HepG2 (cell line): ENCODE results near the gene BCL2L1. TPM values are rescaled to one million over a fixed set of nuclear protein-coding genes. Genes with fewer than 3 reads are reported as not detected.

Source experiments
- GATA4 ChIP-seq: sonication (generic); IDR thresholded peaks from 2 replicates; pipeline ENCODE4 v1.6.1; 2016; ENCODE audit warnings: antibody characterized with exemption, low read depth, borderline replicate concordance
- GTF3A ChIP-seq: sonication (generic); formaldehyde crosslinking; conservative IDR thresholded peaks from 2 replicates; pipeline ENCODE4 v1.4.0; 2020; ENCODE audit warnings: mild to moderate bottlenecking, missing genetic modification reagents
- KDM6A ChIP-seq: IDR thresholded peaks from 2 replicates; pipeline ENCODE4 v1.6.1; 2016; ENCODE audit warnings: low read depth
- PAX8 ChIP-seq: sonication (generic); formaldehyde crosslinking; IDR thresholded peaks from 2 replicates; pipeline ENCODE4 v1.8.0; 2022; ENCODE audit warnings: mild to moderate bottlenecking, missing genetic modification reagents, borderline replicate concordance
- POLR2A ChIP-seq, 2 experiments: IDR thresholded peaks; 2 replicates each; pipeline ENCODE4 v1.6.1; 2011; ENCODE audit warnings: low read depth in 2 of 2, low read length in 2 of 2, mild to moderate bottlenecking in 1 of 2, moderate library complexity in 1 of 2; ENCODE audit not compliant: insufficient read depth in 1 of 2
- RFXANK ChIP-seq: IDR thresholded peaks from 2 replicates; pipeline ENCODE4 v1.6.1; 2016
- SETDB1 ChIP-seq: sonication (generic); formaldehyde crosslinking; IDR thresholded peaks from 2 replicates; pipeline ENCODE4 v1.5.1; 2020; ENCODE audit warnings: missing genetic modification reagents, mild to moderate bottlenecking, borderline replicate concordance
- TP53 ChIP-seq: sonication (generic); formaldehyde crosslinking; conservative IDR thresholded peaks from 2 replicates; pipeline ENCODE4 v1.4.0; 2020; ENCODE audit warnings: missing genetic modification reagents
- ZNF180 ChIP-seq: sonication (generic); formaldehyde crosslinking; IDR thresholded peaks from 2 replicates; pipeline ENCODE4 v1.4.0; 2020; ENCODE audit warnings: low read depth, missing genetic modification reagents, borderline replicate concordance
- ZNF331 ChIP-seq: sonication (generic); formaldehyde crosslinking; IDR thresholded peaks from 2 replicates; pipeline ENCODE4 v1.4.0; 2020; ENCODE audit warnings: missing genetic modification reagents
- ZNF33A ChIP-seq: sonication (generic); formaldehyde crosslinking; IDR thresholded peaks from 2 replicates; pipeline ENCODE4 v1.5.1; 2020; ENCODE audit warnings: missing genetic modification reagents, mild to moderate bottlenecking, moderate library complexity, borderline replicate concordance
- ZNF496 ChIP-seq: sonication (generic); formaldehyde crosslinking; IDR thresholded peaks from 2 replicates; pipeline ENCODE4 v1.8.1; 2023; ENCODE audit warnings: mild to moderate bottlenecking, moderate library complexity, missing genetic modification reagents; ENCODE audit not compliant: insufficient replicate concordance
- ZNF616 ChIP-seq: sonication (generic); formaldehyde crosslinking; IDR thresholded peaks from 2 replicates; pipeline ENCODE4 v1.5.0; 2020; ENCODE audit warnings: low read depth, mild to moderate bottlenecking, missing genetic modification reagents
- ZNF619 ChIP-seq: sonication (generic); formaldehyde crosslinking; IDR thresholded peaks from 2 replicates; pipeline ENCODE4 v1.4.0; 2020; ENCODE audit warnings: mild to moderate bottlenecking, missing genetic modification reagents
- ZNF75D ChIP-seq: sonication (generic); formaldehyde crosslinking; IDR thresholded peaks from 2 replicates; pipeline ENCODE4 v1.8.1; 2023; ENCODE audit warnings: missing genetic modification reagents, mild to moderate bottlenecking, borderline replicate concordance
- polyA plus RNA-seq, 8 experiments: library from polyadenylated mRNA; depleted of rRNA in 3 of 8; stranded (reverse) in 7 of 8; unstranded in 1 of 8; fragments of >200 nt; fragmentation: Illumina TruSeq in 4 of 8; extraction: Trizol in 4 of 8; gene quantifications; 2 replicates each; pipeline versions ENCODE4 v1.2.1 to v1.2.3, GENCODE V29; 2011 to 2016; ENCODE audit warnings: low read depth in 4 of 8, missing spikeins in 1 of 8, mixed read lengths in 1 of 8; ENCODE audit not compliant: insufficient read depth in 1 of 8
- total RNA-seq, 5 experiments: library from RNA; depleted of rRNA; stranded (reverse); fragments of >200 nt; fragmentation: Illumina TruSeq; extraction: Trizol; gene quantifications; 2 replicates each; pipeline ENCODE4 v1.2.3, GENCODE V29; 2016; ENCODE audit warnings: low read depth in 1 of 5
- TF ChIP-seq, protein P1 (sequence below): sonication (generic); formaldehyde crosslinking; IDR thresholded peaks from 2 replicates; pipeline ENCODE4 v1.4.0; 2020; ENCODE audit warnings: mild to moderate bottlenecking, missing genetic modification reagents
- TF ChIP-seq, protein P2 (sequence below): sonication (generic); formaldehyde crosslinking; IDR thresholded peaks from 2 replicates; pipeline ENCODE4 v1.5.0; 2020; ENCODE audit warnings: mild to moderate bottlenecking, missing genetic modification reagents, borderline replicate concordance
- TF ChIP-seq, protein P3 (sequence below): sonication (generic); formaldehyde crosslinking; IDR thresholded peaks from 2 replicates; pipeline ENCODE4 v1.4.0; 2020; ENCODE audit warnings: missing genetic modification reagents

Gene BCL2L1
- total and polyA plus RNA-seq, 2 of the 13 experiments (the other 11 are each of a cell fraction or from before 2014, with no cell fraction given), result 164 to 258 TPM

DNA sequence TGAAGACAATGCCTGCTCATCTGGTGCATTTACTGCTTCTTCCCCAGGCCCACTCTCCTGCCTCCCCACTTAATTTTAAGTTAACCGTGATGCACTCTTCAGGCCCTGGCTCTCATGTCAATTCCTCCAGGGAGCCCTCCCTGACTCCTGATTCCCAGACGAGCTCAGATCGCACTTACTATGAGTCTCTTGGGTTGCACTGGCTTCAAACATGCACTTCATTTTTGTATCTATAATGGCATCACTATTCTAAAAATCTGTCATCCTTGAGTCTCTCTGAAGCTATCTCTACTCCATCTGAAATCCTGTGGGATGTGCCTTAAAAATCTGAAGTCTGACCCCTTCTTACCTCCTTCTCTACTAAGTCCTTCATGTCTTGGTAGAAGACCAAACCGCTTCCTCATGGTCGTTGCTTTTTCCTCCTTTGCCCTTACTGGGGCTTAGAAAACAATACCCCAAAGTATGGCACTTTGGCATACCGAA lies 60.3 kb downstream of the BCL2L1 start (continued):
- TF ChIP-seq, protein P1, sequence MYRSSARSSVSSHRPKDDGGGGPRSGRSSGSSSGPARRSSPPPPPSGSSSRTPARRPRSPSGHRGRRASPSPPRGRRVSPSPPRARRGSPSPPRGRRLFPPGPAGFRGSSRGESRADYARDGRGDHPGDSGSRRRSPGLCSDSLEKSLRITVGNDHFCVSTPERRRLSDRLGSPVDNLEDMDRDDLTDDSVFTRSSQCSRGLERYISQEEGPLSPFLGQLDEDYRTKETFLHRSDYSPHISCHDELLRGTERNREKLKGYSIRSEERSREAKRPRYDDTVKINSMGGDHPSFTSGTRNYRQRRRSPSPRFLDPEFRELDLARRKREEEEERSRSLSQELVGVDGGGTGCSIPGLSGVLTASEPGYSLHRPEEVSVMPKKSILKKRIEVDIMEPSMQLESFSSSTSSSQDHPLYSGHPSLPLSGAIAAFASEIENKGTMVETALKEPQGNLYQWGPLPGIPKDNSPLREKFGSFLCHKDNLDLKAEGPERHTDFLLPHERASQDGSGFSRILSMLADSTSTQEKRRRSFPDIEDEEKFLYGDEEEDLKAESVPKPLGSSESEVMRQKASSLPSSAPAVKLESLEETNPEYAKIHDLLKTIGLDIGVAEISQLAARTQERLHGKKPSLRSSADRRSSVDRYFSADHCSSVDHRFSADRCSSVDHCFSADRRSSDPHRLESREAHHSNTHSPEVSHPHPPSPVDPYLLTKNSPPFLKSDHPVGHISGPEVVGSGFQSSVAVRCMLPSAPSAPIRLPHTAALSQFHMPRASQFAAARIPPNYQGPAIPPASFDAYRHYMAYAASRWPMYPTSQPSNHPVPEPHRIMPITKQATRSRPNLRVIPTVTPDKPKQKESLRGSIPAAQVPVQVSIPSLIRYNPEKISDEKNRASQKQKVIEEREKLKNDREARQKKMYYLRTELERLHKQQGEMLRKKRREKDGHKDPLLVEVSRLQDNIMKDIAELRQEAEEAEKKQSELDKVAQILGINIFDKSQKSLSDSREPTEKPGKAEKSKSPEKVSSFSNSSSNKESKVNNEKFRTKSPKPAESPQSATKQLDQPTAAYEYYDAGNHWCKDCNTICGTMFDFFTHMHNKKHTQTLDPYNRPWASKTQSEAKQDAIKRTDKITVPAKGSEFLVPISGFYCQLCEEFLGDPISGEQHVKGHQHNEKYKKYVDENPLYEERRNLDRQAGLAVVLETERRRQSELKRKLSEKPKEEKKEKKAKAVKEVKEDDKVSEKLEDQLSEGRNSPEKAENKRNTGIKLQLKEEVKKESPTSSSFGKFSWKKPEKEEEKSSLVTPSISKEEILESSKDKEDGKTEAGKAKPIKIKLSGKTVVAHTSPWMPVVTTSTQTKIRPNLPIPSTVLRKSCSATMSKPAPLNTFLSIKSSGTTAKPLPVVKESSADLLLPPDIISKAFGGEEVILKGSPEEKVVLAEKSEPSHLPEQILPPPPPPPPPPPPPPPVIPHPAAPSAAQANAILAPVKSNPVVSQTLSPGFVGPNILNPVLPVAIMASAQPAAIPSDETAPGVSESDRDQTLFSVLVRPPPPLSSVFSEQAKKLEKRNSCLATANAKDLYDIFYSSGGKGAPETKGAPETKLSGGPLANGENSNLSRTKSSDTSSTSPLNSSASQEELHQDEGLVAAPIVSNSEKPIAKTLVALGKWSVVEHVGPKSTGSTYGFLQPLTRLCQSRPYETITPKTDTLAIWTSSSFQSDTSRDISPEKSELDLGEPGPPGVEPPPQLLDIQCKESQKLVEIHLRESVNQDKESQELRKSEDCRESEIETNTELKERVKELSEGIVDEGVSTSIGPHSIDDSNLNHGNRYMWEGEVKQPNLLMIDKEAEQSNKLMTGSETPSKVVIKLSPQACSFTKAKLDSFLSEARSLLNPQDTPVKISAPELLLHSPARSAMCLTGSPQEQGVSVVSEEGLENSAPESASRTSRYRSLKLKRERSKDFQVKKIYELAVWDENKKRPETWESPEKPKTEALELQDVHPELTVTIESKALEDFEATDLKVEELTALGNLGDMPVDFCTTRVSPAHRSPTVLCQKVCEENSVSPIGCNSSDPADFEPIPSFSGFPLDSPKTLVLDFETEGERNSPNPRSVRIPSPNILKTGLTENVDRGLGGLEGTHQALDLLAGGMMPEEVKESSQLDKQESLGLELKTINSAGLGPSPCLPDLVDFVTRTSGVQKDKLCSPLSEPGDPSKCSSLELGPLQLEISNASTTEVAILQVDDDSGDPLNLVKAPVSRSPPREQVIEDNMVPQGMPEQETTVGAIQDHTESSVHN (CRISPR knock-in tag), result no peak
- TF ChIP-seq ZNF496 (CRISPR knock-in tag) (no peak), GTF3A (CRISPR knock-in tag) (no peak), SETDB1 (CRISPR knock-in tag) (no peak), ZNF33A (CRISPR knock-in tag) (no peak), ZNF619 (CRISPR knock-in tag) (no peak), ZNF616 (CRISPR knock-in tag) (no peak), KDM6A (CRISPR knock-in tag) (no peak), ZNF331 (CRISPR knock-in tag) (no peak), ZNF180 (CRISPR knock-in tag) (no peak), RFXANK (no peak), ZNF75D (CRISPR knock-in tag) (no peak), POLR2A (IDR thresholded peaks at IDR 0.05; ENCODE audit: insufficient read depth in 1 of 2, low read depth in 2 of 2, low read length in 2 of 2) (peak in 1 of 2 experiments; percentile 9; a peak in 2 of 4 replicates), GATA4 (0 out of 2 replicates have a peak, but pooled peaks have one; percentile 5), TP53 (no peak), PAX8 (CRISPR knock-in tag) (no peak)
- TF ChIP-seq, protein P2, sequence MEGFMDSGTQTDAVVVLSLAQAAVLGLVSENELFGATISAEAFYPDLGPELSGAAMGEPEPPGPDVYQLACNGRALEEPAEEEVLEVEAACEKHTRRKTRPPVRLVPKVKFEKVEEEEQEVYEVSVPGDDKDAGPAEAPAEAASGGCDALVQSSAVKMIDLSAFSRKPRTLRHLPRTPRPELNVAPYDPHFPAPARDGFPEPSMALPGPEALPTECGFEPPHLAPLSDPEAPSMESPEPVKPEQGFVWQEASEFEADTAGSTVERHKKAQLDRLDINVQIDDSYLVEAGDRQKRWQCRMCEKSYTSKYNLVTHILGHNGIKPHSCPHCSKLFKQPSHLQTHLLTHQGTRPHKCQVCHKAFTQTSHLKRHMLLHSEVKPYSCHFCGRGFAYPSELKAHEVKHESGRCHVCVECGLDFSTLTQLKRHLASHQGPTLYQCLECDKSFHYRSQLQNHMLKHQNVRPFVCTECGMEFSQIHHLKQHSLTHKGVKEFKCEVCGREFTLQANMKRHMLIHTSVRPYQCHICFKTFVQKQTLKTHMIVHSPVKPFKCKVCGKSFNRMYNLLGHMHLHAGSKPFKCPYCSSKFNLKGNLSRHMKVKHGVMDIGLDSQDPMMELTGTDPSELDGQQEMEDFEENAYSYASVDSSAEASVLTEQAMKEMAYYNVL, result no peak
- TF ChIP-seq, protein P3, sequence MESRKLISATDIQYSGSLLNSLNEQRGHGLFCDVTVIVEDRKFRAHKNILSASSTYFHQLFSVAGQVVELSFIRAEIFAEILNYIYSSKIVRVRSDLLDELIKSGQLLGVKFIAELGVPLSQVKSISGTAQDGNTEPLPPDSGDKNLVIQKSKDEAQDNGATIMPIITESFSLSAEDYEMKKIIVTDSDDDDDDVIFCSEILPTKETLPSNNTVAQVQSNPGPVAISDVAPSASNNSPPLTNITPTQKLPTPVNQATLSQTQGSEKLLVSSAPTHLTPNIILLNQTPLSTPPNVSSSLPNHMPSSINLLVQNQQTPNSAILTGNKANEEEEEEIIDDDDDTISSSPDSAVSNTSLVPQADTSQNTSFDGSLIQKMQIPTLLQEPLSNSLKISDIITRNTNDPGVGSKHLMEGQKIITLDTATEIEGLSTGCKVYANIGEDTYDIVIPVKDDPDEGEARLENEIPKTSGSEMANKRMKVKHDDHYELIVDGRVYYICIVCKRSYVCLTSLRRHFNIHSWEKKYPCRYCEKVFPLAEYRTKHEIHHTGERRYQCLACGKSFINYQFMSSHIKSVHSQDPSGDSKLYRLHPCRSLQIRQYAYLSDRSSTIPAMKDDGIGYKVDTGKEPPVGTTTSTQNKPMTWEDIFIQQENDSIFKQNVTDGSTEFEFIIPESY (CRISPR knock-in tag), result no peak
